ENCODE measurements around the gene NCOA3.
"Not testable (repeated sequence)": the region's sequence is repeated elsewhere in the genome, so short reads cannot be mapped to it uniquely, and the experiment has no call there.

Gene NCOA3

DNA sequence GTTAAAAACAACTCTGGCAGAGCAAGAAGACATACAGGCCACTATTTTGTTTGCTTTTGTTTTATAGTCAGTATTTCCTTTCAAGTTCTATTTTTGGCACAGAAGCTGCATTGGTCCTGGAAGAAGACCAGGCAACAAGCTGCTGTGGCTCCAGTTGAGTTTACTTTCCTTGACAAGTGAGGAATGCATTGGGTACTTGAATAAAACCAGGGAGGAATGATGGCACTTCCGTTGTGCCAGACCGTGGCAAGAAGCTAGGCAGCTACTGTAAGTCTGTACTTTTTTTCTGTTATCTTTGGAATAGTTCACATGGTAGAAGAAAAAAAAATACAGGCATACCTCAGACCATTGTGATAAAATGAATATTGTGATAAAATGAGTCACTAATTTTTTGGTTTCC is 66.3 kb downstream of the NCOA3 start:
- DNase-seq, result no peak

DNA sequence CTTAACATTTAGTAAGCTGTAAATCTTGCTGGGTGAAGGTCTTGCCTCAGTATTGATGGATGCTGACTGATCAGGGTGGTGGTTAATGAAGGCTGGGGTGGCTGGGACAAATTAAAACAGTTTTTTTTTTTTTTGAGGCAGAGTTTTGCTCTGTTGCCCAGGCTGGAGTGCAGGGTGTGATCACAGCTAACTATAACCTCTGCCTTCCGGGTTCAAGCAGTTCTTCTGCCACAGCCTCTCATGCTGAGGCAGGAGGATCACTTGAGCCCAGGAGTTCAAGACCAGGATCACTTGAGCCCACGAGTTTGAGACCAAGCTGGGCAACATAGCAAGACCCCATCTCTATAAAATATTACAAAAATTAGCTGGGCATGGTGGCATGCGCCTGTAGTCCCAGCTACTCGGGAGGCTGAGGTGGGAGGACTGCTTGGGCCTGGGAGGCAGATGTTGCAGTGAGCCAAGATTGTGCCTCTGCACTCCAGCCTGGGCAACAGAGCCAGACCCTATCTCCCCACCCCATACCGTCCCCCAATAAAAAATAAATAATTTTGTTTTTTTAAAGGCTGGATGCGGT is 67.2 kb downstream of the NCOA3 start:
- no peak for DNase-seq

DNA sequence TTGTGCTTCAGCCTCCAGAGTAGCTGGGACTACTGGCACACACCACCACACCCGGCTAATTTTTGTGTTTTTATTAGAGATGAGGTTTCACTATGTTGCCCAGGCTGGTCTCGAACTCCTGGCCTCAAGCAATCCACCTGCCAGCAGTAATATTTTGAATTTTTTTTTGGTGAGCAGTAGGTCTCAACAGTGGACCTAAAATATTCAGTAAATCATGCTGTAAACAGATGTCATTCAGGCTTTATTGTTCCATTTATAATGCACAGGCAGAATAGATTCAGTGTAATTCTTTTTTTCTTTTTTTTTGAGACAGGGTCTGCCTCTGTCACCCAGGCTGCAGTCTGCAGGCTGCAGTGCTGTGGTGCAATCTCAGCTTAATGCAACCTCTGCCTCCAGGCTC is 69.7 kb downstream of the NCOA3 start:
- DNase-seq, result no peak

DNA sequence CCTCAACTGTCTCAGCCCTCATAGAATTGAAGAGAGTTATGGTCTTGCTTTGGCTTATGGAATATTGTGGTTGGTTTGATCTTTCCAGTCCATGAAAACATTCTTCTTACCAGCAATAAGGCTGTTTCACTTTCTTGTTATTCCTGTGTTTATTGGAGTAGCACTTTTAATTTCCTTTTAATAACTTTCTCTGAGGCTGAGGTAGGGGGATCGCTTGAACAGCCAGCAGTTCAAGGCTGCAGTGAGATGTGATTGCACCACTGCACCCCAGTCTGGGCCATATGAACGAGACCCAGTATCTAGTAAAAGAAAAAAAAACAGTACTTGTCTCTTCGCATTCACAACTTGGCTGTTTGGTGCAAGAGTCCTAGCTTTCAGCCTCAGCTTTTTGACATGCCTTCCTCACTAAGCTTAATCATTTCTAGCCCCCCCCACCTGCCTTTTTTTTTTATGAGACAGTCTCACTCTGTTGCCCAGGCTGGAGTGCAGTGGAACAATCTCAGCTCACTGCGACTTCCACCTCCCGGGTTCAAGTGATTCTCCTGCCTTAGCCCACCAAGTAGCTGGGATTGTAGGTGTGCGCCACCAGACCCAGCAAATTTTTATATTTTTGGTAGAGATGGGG is 70.5 kb downstream of the NCOA3 start:
- no peak for DNase-seq

DNA sequence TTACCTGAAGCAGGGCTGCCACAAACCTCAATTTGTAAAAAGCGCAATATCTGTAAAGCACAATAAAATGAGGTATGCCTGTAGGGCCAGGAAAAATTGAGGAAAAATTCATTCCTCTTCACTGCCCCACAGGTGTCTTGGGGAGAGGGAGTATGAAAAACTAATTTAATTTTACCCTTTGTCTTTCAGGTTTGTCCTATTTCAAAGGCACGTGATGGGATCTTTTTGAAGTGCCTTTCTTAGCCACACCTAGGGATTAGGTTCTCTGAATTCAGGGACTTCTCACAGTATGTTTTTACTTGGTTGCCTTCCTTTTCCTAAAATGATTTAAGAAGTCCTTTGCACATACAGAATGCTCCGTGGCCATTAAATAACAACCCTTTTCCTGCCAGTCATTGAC is 71.9 kb downstream of the NCOA3 start:
- no peak for DNase-seq

DNA sequence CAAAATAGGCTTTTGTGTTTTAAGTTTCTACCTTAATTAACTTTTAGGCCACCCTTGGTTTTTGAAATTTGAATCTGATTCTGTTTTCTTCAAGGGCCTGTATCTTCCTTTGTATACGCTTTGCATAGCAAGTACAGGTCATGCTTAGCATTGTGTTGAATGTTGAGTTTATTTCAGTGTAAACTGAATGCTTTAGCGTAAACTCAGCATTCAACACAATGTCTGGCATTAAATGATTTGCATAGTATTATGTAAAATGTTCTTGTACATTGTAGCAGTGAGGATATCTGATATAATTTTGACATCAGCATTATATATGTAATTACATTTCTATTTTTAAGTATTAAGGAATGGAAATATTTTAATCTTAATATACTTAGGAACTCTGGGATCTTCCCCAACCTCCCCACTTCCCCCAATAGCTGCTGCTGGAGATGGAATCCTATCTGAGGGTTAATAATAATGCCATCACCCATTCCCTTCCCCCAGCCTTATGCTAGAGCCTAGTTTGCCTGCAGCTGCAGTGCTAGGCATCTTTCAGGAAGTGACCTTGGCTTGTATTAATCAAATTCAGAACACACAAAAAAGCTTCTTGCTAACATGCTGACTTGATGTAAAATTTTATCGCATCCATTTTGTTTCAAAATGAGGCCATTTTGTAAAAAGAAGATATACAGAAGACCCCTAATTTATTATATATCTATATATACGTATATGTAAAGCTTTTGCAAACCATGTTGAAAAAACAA is 73.1 kb downstream of the NCOA3 start:
- DNase-seq, result no peak

DNA sequence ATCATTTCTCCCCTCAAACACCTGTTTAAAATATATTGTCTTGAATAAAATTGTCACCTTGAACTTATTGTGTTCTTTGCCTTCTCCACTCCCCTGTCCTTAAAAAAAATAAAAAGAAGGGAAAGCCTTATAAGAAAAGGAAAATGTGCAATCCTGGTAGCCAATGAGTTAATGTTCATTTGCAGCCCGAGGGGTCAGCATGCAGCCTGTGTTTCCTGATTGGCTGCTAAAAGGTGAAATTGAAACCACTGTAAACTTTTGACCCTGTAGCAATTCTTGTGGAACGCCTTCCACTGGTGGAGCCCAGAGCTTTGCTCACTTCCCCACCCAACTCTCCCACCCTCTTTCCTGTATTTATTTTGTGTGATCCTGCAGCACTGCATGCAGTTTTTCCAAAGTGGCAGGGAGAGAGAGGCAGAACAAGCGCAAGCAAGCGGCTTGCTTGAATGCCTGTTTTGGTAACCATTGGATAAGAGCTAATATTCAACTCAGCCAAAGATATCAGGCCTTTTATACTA is 74.9 kb downstream of the NCOA3 start:
- no peak for DNase-seq

DNA sequence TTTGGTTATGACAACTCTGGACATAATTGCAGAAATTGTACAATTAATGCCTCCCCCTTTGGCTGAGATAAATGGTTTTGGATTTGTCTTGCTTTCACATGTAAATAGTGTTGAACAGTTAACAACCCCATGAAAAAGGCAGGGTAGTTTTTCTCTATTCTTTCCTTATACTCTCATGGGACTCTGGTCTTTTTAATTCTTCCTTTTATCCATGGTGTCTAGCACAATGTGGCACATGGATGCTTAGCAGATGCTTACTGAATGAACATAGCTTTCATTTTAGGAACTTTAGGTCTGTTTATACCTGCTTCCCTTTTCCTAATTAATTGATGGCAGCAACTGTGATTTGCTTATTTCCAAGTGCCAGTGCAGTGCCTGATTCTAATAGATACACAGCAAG is 75.6 kb downstream of the NCOA3 start:
- no peak for DNase-seq

DNA sequence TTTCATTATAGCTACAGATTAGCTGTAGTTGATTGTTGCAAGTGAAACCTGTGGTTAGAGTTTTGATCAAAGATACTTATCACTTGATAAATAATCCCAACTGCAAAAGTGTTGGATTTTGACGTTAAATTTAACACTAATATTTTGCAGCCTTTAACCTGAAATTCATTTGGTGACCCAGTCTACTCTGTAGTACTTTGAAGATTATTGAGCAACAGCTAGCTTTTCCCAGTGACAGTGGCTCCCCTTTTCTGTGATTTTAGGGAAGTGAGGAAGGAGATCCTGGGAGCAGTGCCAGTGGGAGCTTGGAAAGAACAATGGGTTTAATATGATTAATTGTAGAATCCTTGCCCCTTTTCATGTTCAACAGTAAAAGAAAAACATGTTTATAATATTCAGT is 76.9 kb downstream of the NCOA3 start:
- no peak for DNase-seq

DNA sequence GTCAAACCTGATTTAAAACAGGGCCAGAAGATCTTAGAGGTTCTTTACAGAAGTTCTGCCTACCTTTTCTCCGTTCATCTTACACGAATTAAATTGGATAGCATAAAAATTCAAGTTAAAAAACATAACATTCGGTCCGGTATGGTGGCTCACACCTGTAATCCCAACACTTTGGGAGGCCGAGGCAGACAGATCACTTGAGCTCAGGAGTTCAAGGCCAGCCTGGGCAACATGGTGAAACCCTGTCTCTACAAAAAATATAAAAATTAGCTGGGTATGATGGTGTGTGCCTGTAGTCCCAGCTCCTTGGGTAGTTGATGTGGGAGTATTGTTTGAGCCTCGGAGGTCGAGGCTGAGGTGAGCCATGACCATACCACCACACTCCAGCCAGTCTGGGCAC is 79.0 kb downstream of the NCOA3 start:
- not testable (repeated sequence) for DNase-seq

DNA sequence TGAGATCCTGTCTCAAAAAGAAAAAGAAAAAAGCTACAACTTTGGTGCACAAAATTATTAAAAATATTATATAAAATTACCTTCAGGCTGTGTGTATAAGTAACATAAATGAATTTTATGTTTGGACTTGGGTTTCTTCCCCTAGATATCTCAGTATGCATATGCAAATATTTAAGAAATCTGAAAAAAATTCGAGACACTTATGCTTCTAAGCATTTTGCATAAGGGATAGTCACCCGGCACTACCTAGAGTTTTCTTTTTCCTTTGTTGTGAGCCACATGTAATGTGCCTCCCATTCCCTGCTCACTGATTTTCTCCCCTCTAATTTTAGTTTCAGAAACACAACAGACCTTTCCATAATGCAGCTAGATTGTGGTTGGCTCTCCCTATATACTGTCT is 79.4 kb downstream of the NCOA3 start:
- DNase-seq, result no peak

DNA sequence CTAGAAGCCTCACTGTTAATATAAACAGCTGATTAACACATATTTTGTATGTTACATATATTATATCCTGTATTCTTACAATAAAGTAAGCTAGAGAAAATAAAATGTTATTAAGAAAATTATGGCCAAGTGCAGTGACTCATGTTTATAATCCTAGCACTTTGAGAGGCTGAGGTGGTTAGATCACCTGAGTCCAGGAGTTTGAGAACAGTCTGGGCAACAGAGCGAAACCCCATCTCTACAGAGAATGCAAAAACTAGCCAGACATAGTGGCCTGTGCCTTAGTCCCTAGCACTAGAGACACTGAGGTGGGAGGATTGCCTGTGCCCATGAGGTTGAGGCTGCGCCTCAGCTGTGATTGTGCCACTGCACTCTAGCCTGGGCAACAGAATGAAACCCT is 81.9 kb downstream of the NCOA3 start:
- DNase-seq, result no peak

DNA sequence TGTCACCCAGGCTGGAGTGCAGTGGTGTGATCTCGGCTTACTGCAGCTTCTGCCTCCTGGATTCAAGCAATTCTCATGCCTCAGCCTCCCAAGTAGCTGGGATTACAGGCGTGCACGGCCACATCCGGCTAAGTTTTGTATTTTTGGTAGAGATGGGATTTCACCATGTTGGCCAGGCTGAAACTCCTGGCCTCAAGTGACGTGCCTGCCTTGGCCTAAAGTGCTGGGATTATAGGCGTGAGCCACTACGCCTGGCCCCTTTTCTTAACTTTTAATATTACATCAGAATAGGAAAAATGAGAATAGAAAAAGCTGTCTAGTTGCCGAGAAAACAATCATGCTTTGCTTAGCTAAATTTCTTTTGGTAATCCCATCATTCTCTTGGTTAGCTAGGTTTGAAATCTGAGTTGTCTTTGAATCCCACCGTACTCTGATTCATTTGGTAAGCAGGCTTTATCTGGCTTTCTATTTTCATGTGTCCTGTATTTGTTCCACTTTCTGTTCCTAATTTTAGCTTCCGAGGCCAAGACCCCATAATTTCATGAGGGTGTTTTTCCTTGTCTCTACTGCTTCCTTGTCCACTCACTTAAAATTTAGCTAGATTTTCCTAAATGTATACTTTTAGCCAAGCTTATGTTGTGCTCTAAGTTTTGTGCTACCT is 83.5 kb downstream of the NCOA3 start:
- DNase-seq, result no peak

DNA sequence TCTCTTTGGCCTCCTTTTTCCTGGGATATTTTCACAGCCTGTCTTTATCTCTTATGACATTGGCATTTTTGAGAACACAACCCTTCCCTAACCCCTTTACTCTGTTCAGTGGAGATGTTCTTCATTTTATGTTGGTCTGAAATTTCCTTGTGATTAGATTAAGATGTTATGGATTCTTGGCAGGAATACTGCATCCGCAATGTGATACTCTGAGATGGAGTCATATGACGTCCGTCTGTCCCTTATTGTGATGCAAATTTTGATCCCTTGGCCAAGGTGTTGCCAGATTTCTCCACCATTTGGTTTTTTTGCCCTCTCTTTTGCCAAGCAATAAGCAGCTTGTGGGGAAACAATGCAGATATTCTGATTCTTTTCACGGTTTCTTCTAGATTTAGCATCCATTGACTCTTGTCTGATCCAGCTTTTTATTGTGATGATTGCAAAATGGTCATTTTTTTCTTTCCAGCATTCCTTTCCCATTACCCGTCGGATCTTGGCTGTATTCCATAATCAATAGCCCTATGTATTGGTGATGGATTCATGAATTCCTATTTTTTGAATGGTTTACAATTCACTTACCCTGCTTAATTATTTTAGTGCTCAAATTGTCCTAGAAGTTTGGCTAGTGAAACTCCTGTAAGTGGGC is 85.1 kb downstream of the NCOA3 start:
- DNase-seq, result no peak

DNA sequence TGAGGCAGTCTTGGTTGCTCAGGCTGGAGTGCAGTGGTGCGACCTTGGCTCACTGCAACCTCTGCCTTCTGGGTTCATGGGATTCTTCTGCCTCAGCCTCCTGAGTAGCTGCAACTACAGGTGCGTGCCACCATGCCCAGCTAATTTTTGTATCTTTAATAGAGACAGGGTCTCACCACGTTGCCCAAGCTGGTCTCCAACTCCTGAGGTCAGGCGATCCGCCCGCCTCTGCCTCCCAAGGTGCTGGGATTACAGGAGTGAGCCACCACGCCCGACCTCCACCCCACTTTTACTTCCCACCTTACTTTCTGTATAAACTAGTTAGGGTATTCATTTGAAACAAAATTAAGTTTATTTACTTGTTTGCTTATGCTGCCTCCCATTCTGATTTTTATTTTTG is 86.5 kb downstream of the NCOA3 start:
- DNase-seq, result no peak

DNA sequence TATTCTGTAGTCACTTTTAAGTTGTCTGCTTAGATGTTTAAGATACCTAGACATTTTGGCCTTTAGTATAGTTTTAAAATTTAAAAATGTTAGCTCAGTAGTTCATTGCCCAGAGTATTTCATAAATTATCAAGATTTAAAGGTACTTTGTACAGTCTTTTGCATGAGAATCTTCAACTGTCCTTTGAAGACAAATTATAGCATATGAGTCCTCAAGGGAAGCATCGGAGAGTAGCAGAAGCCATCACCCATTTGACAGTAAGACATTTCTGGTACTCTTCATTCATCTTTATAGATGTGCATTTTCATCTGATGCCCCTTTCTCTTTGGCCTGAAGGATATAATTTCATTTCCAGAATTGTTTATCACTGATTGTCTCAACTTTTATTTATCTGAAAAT is 89.5 kb downstream of the NCOA3 start:
- no peak for DNase-seq

DNA sequence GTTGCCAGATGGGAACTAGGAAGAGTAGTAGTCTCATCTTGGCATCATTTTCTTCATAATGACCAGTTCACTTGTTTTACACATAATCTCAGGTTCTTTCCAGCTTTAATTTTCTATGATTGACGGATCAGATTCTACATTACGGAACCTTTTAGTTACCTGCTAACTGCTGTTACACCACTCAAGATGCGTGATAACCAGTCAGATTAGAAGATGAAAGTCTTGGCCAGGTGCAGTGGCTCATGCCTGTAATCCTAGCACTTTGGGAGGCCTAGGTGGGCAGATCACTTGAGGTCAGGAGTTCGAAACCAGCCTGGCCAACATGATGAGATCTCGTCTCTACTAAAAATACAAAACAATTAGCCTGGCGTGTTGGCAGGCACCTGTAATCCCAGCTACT is 92.5 kb downstream of the NCOA3 start:
- DNase-seq, result no peak

DNA sequence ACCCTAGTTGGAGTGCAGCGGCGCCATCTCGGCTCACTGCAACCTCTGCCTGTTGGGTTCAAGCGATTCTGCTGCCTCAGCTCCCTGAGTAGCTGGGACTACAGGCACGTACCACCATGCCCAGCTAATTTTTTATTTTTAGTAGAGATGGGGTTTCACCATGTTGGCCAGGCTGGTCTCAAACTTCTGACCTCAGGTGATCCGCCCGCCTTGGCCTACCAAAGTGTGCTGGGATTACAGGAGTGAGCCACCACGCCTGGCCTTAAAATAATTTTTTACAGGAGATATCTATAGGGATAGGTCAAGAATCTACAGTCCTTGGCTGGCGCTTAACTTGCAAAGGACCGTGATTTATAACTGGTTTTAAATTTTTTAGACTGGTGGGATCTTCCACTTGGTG is 93.5 kb downstream of the NCOA3 start:
- not testable (repeated sequence) for DNase-seq

DNA sequence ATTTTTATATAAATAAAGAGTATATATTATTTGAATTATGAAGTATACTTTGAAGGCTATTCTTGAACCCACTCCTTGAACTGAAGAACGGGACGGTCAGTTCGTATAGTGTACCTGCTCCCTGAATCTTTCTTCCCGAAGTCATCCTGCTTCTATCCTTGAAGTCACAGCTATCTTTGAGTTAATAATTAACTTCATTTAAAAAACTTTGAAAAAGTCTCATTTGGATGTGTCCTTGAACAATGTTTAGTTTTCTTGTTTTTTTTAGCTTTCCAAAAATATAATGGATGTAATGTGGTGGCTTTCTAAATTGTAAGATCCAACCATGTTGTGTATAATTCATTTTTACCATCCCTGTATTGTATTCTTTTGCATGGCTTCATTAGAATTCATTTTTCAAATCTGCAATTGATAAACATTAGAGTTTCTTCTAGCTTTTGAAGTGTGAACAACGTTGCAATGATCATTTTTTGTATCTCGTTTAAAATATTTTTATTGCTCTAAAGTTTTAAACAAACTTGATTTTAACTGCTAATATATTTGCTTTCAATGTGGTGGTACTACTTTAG is 94.4 kb downstream of the NCOA3 start:
- no peak for DNase-seq

DNA sequence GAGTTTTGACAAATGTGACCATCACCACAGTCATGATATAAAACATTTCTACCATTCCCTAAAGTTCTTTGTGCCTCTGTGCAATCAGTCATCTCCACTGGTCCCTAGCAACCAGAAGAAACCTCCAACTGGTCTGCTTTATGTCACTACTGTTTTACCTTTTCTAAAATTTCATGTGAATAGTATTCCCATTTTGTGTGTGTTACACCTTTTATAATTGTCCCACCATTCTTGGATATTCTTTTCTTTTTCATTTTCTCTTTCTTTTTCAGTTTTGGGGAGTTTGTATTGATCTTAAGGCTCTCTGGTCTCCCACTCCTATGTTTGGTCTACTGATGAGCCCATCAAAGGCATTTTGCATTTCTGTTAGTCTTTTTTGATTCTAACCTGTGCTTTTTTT is 95.4 kb downstream of the NCOA3 start:
- no peak for DNase-seq

DNA sequence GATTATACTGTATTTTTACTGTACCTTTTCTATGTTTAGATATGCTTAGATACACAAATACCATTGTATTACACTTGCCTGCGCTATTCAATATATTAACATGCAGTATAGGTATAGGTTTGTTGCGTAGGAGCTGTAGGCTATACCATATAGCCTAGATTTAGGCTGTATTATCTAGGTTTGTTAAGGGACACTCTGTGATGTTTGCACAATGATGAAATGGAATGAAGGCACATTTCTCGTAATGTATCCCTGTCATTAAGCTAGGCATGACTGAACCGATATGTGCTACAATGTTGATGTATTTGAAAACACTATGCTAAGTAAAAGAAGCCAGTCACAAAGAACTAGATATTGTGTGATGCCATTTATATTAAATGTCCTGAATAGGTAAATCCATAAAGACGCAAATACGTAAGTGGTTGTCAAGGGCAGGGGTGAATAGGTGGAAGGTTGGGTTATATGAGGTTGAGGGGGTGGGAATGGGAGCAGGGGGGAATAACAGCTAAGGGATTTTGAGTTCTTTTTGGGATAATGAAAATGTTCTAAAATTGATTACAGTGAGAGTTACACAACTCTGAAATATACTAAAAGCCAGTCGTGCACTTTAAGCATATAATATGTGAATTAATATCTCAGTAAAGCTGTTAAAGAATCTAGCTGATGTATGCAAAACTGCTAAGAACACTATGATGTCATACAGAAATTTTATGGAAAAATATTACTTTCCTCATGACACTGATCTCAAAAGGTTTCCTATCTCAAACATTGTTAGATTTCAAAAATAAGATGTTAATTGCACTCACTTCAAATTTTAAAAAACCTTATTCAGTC is 97.4 kb downstream of the NCOA3 start:
- no peak for DNase-seq

DNA sequence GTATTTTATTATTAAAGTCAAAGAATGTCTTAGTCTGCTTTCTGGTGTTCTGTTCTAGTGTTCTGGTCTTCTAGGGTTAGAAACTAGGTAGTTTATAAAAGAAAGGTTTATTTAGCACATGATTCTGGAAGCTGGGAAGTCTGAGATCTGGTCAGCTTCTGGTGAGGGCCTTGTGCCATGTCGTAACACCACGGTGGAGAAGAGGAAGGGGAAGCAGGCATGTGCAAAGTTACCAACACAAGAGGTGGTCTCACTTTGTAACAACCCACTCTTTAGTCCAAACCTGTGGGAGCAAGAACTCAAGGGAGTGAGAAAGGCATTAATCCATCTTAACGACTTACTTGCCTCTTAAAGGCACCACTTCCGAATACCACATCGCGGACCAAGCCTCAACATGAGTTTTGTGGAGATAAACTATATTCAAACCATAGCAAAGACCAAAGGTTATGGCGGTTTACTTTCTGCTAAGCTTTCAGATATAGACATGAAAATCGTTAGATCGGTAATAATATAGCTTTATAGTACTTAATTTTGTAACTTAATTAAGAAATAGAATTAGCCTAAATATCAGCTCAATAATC is 99.4 kb downstream of the NCOA3 start:
- no peak for DNase-seq
